HG03575 (cell line): Measurements from ENCODE around the gene RANBP17.
"Not testable (repeated sequence)": the region's sequence is repeated elsewhere in the genome, so short reads cannot be mapped to it uniquely, and the experiment has no call there.

ENCODE experiments used
- ATAC-seq: cut with Tn5 transposase; IDR thresholded peaks from one replicate; pipeline ENCODE4 v1.9.1; 2021; ENCODE audit not compliant: unreplicated experiment, insufficient number of reproducible peaks, low FRiP score; ENCODE audit errors: extremely low read depth

RANBP17 gene

GRCh38 chr5:170923910-170924620 lies 62.2 kb downstream of the RANBP17 start:
- no peak for ATAC-seq

GRCh38 chr5:170935534-170936218 lies 73.9 kb downstream of the RANBP17 start:
- not testable (repeated sequence) for ATAC-seq

- no peak for ATAC-seq
Observed at GRCh38 chr5:170937072-170937471, 75.3 kb downstream of the RANBP17 start.

- no peak for ATAC-seq
Observed at GRCh38 chr5:170937914-170938313, 76.1 kb downstream of the RANBP17 start.

GRCh38 chr5:170939178-170939577 lies 77.4 kb downstream of the RANBP17 start:
- no peak for ATAC-seq

- no peak for ATAC-seq
Observed at GRCh38 chr5:170941788-170942187, 80.0 kb downstream of the RANBP17 start.

- no peak for ATAC-seq
Observed at GRCh38 chr5:170945275-170945674, 83.5 kb downstream of the RANBP17 start.

- ATAC-seq = no peak
Observed at GRCh38 chr5:170960567-170960966, 98.7 kb downstream of the RANBP17 start.

GRCh38 chr5:170963521-170963920 lies 101.7 kb downstream of the RANBP17 start:
- no peak for ATAC-seq

- no peak for ATAC-seq
Observed at GRCh38 chr5:170974461-170974860, 112.6 kb downstream of the RANBP17 start.

GRCh38 chr5:170980261-170980660 lies 118.4 kb downstream of the RANBP17 start:
- ATAC-seq = not testable (repeated sequence)

GRCh38 chr5:170985486-170985885 lies 123.7 kb downstream of the RANBP17 start:
- ATAC-seq = no peak

GRCh38 chr5:170986598-170986997 lies 124.8 kb downstream of the RANBP17 start:
- no peak for ATAC-seq

GRCh38 chr5:170993476-170993875 lies 131.7 kb downstream of the RANBP17 start:
- ATAC-seq = no peak

- no peak for ATAC-seq
Observed at GRCh38 chr5:171010086-171010485, 148.3 kb downstream of the RANBP17 start.

GRCh38 chr5:171010816-171011215 lies 149.0 kb downstream of the RANBP17 start:
- no peak for ATAC-seq

GRCh38 chr5:171023508-171023907 lies 161.7 kb downstream of the RANBP17 start:
- ATAC-seq = no peak

- ATAC-seq = no peak
Observed at GRCh38 chr5:171024084-171024483, 162.3 kb downstream of the RANBP17 start.

GRCh38 chr5:171029401-171029800 lies 167.6 kb downstream of the RANBP17 start:
- no peak for ATAC-seq

GRCh38 chr5:171031977-171032376 lies 170.2 kb downstream of the RANBP17 start:
- ATAC-seq = no peak
